GM12878 (cell line): ENCODE measurements around the gene MRTFB.

Experiments used
- CTCF ChIP-seq, 3 experiments: IDR thresholded peaks in 2 of 3; conservative IDR thresholded peaks in 1 of 3; 2 replicates each; pipeline ENCODE4 v1.5.1; 2011; ENCODE audit warnings: low read depth in 3 of 3, low read length in 3 of 3, mild to moderate bottlenecking in 3 of 3, control low read depth in 2 of 3, moderate library complexity in 2 of 3, inconsistent platforms in 1 of 3, mixed read lengths in 1 of 3; ENCODE audit not compliant: control insufficient read depth in 2 of 3, insufficient read depth in 1 of 3; ENCODE audit errors: extremely low read depth in 1 of 3
- ELK1 ChIP-seq: IDR thresholded peaks from 2 replicates; pipeline ENCODE4 v1.6.1; 2012; ENCODE audit warnings: low read depth, low read length, improper control_type of control experiment
- ETV6 ChIP-seq, 2 experiments: fragments of 450-650 bp in 1 of 2; IDR thresholded peaks in 1 of 2; conservative IDR thresholded peaks in 1 of 2; 2 replicates each; pipeline ENCODE4 v1.6.1; 2014; ENCODE audit warnings: antibody characterized with exemption in 1 of 2, borderline replicate concordance in 1 of 2, low read depth in 1 of 2, mild to moderate bottlenecking in 1 of 2, moderate library complexity in 1 of 2
- FOS ChIP-seq: IDR thresholded peaks from 3 replicates; pipeline ENCODE4 v1.6.1; 2011; ENCODE audit warnings: borderline replicate concordance; ENCODE audit not compliant: insufficient read length; ENCODE audit errors: extremely low read depth
- RAD21 ChIP-seq: IDR thresholded peaks from 2 replicates; pipeline ENCODE4 v1.6.1; 2011; ENCODE audit warnings: mild to moderate bottlenecking, low read depth, low read length, moderate library complexity; ENCODE audit not compliant: insufficient read depth

- no peak for TF ChIP-seq FOS
- TF ChIP-seq ELK1 = no peak
- no peak for TF ChIP-seq CTCF (IDR thresholded peaks at IDR 0.05 in 2 of 3, conservative IDR thresholded peaks at IDR 0.05 in 1 of 3; ENCODE audit: control insufficient read depth in 2 of 3, extremely low read depth in 1 of 3, insufficient read depth in 1 of 3, low read depth in 3 of 3, low read length in 3 of 3)
- no peak for TF ChIP-seq ETV6 (conservative IDR thresholded peaks at IDR 0.05 in 1 of 2, IDR thresholded peaks at IDR 0.05 in 1 of 2; ENCODE audit: borderline replicate concordance in 1 of 2, low read depth in 1 of 2)
- no peak for TF ChIP-seq RAD21
These were observed 21.4 kb downstream of the MRTFB start for GRCh38 chr16:14092561-14092960.
